ENCODE results near the gene WNT7B. TPM values are rescaled to one million over a fixed set of nuclear protein-coding genes. Genes with fewer than 3 reads are reported as not detected.

The WNT7B gene
- total and polyA plus RNA-seq, 3 donors from 2014 or later = 0.65 to 1.9 (median 1.3) TPM

- TF ChIP-seq CTCF (IDR thresholded peaks at IDR 0.05) = no peak
- TF ChIP-seq POLR2A (IDR thresholded peaks at IDR 0.05) = no peak
- H3K36me3 ChIP-seq (ENCODE audit: low read depth, missing control alignments) = no peaks in the 10 kb centered on the region
- H3K27ac ChIP-seq = no peak overlapping the region
- H3K27me3 ChIP-seq = no peaks in the 10 kb centered on the region
- no peaks in the 10 kb centered on the region for H3K9me3 ChIP-seq
- DNase-seq = no peak
- H3K4me1 ChIP-seq = no peaks in the 10 kb centered on the region
- intact Hi-C loops (cut with DNase I; ENCODE audit: low total_unique reads) = no loop called here
- no peak overlapping the region for H3K4me3 ChIP-seq
- 68 to 83% methylated on average over 2 to 6 of the region's 6 CpGs for WGBS, 2 donors
Observed at GRCh38 chr22:45934168-45934564, 42.8 kb downstream of the WNT7B start.

- H3K27me3 ChIP-seq = no peaks in the 10 kb centered on the region
- intact Hi-C loops (cut with DNase I; ENCODE audit: low total_unique reads) = no loop called here
- DNase-seq = no peak
- H3K4me3 ChIP-seq = no peak overlapping the region
- H3K4me1 ChIP-seq = no peaks in the 10 kb centered on the region
- H3K27ac ChIP-seq = no peak overlapping the region
- TF ChIP-seq CTCF (IDR thresholded peaks at IDR 0.05) (no peak), POLR2A (IDR thresholded peaks at IDR 0.05) (no peak)
- WGBS, 2 donors = 89 to 94% methylated on average over 18 of the region's 18 CpGs
- H3K9me3 ChIP-seq = no peaks in the 10 kb centered on the region
- H3K36me3 ChIP-seq (ENCODE audit: low read depth, missing control alignments) = no peaks in the 10 kb centered on the region
Observed at GRCh38 chr22:45933506-45934167, 43.3 kb downstream of the WNT7B start.

GRCh38 chr22:45932071-45932470 is 44.9 kb downstream of the WNT7B start:
- no peak for DNase-seq
- Histone ChIP-seq H3K4me1 (no peaks in the 10 kb centered on the region), H3K36me3 (ENCODE audit: low read depth, missing control alignments) (no peaks in the 10 kb centered on the region), H3K27ac (no peak overlapping the region), H3K9me3 (no peaks in the 10 kb centered on the region), H3K4me3 (no peak overlapping the region), H3K27me3 (no peaks in the 10 kb centered on the region)
- intact Hi-C loops (cut with DNase I; ENCODE audit: low total_unique reads) = no loop called here
- WGBS, 2 donors = 83 to 89% methylated on average over 5 to 6 of the region's 6 CpGs
- TF ChIP-seq POLR2A (IDR thresholded peaks at IDR 0.05) (no peak), CTCF (IDR thresholded peaks at IDR 0.05) (no peak)

GRCh38 chr22:45931042-45931441 is 45.9 kb downstream of the WNT7B start:
- H3K4me1 ChIP-seq = no peaks in the 10 kb centered on the region
- H3K27ac ChIP-seq = no peak overlapping the region
- 47 to 74% methylated on average over 3 to 38 of the region's 38 CpGs for WGBS, 2 donors
- no peaks in the 10 kb centered on the region for H3K9me3 ChIP-seq
- no peak for DNase-seq
- TF ChIP-seq POLR2A (IDR thresholded peaks at IDR 0.05) (no peak), CTCF (IDR thresholded peaks at IDR 0.05) (no peak)
- intact Hi-C loops (cut with DNase I; ENCODE audit: low total_unique reads) = loop anchor here (1.0 kb wide), 1 partner anchor 34 kb away; no protein-coding TSS in a partner anchor
- no peaks in the 10 kb centered on the region for H3K27me3 ChIP-seq
- no peaks in the 10 kb centered on the region for H3K36me3 ChIP-seq (ENCODE audit: low read depth, missing control alignments)
- no peak overlapping the region for H3K4me3 ChIP-seq

- 48 to 63% methylated on average over 7 to 14 of the region's 14 CpGs for WGBS, 2 donors
- intact Hi-C loops (cut with DNase I; ENCODE audit: low total_unique reads) = no loop called here
- Histone ChIP-seq H3K27me3 (no peaks in the 10 kb centered on the region), H3K4me1 (no peaks in the 10 kb centered on the region), H3K27ac (no peak overlapping the region), H3K36me3 (ENCODE audit: low read depth, missing control alignments) (no peaks in the 10 kb centered on the region), H3K9me3 (no peaks in the 10 kb centered on the region), H3K4me3 (no peak overlapping the region)
- TF ChIP-seq POLR2A (IDR thresholded peaks at IDR 0.05) (no peak), CTCF (IDR thresholded peaks at IDR 0.05) (no peak)
- no peak for DNase-seq
Observed at GRCh38 chr22:45930324-45930723, 46.6 kb downstream of the WNT7B start.

Measured in testis (tissue), 3 donors.